HG03469 (cell line): ENCODE results near the gene MALAT1.
"Not testable (repeated sequence)": the region's sequence is repeated elsewhere in the genome, so short reads cannot be mapped to it uniquely, and the experiment has no call there.

Experiments used
- ATAC-seq: cut with Tn5 transposase; IDR thresholded peaks from one replicate; pipeline ENCODE4 v1.9.1; 2021; ENCODE audit warnings: mild to moderate bottlenecking, moderate library complexity, moderate number of reproducible peaks; ENCODE audit not compliant: unreplicated experiment

MALAT1 gene

DNA sequence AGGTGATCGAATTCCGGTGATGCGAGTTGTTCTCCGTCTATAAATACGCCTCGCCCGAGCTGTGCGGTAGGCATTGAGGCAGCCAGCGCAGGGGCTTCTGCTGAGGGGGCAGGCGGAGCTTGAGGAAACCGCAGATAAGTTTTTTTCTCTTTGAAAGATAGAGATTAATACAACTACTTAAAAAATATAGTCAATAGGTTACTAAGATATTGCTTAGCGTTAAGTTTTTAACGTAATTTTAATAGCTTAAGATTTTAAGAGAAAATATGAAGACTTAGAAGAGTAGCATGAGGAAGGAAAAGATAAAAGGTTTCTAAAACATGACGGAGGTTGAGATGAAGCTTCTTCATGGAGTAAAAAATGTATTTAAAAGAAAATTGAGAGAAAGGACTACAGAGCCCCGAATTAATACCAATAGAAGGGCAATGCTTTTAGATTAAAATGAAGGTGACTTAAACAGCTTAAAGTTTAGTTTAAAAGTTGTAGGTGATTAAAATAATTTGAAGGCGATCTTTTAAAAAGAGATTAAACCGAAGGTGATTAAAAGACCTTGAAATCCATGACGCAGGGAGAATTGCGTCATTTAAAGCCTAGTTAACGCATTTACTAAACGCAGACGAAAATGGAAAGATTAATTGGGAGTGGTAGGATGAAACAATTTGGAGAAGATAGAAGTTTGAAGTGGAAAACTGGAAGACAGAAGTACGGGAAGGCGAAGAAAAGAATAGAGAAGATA lies at the start of gene MALAT1:
Gene MALAT1 (plus strand): TSS at position 69 of the 736 bp plus-strand sequence.
- ATAC-seq, result no peak

DNA sequence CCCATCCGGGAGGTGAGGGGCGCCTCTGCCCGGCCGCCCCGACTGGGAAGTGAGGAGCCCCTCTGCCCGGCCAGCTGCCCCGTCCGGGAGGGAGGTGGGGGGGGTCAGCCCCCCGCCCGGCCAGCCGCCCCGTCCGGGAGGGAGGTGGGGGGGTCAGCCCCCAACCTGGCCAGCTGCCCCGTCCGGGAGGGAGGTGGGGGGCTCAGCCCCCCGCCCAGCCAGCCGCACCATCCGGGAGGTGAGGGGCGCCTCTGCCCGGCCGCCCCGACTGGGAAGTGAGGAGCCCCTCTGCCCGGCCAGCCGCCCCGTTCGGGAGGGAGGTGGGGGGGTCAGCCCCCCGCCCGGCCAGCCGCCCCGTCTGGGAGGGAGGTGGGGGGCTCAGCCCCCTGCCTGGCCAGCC lies 47.5 kb upstream of the MALAT1 start:
- not testable (repeated sequence) for ATAC-seq

DNA sequence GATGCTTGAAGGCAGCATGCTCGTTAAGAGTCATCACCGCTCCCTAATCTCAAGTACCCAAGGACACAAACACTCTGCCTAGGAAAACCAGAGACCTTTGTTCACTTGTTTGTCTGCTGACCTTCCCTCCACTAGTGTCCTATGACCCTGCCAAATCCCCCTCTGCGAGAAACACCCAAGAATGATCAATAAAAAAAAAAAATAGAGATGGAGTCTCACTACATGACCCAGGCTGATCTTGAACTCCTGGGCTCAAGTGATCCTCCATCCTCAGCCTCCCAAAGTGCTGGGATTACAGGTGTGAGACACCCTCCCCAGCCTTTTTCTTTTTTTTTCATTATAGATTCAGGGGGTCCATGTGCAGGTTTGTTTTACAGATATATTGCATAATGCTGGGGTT lies 46.6 kb upstream of the MALAT1 start:
- ATAC-seq, result not testable (repeated sequence)

DNA sequence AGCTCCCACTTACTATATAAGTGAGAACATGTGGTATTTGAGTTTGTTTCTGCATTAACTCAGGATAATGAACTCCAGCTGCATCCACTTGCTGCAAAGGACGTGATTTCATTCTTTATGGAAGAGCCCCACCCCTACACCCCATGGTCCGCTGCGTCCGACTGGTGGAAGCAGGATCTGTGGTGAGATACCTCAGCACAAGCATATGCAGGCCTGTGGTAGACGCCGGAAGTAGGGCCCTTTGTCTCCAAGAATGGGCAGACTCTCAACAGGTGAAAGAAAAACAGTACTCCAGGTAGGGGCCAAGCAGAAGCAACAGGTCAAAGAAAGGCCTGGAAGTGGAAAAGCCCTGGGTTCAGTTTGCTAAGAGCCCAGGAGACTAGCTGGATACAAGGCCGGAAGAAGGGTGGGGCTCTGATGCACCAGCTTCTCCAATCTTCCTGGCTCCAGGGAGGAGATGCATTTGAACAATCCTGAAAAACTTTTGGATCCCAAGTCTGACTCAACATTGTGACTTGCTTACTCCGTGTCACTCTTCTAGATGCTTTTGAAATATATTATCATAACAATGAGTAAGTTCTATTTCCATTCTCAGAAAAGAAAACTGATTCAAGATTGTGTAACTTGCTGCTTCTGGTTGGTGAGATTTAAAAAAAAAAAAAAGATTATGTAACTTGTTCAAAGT lies 45.9 kb upstream of the MALAT1 start:
- ATAC-seq, result no peak

DNA sequence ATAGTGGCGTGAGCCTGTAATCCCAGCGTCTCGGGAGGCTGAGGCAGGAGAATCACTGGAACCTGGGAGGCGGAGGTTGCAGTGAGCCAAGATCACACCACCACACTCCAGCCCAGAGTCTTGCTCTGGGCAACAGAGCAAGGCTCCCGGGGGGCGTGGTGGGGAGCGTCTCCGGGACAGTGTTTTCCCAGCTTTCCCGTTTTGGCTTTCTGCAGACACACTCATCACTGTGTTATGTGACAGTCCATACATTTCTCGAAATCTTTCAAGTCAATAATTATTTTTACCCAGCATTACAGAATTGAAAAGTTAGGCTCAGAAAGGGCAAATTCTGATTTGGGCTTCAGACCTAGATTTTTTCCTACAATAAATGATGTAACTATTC lies 44.5 kb upstream of the MALAT1 start:
- no peak for ATAC-seq

DNA sequence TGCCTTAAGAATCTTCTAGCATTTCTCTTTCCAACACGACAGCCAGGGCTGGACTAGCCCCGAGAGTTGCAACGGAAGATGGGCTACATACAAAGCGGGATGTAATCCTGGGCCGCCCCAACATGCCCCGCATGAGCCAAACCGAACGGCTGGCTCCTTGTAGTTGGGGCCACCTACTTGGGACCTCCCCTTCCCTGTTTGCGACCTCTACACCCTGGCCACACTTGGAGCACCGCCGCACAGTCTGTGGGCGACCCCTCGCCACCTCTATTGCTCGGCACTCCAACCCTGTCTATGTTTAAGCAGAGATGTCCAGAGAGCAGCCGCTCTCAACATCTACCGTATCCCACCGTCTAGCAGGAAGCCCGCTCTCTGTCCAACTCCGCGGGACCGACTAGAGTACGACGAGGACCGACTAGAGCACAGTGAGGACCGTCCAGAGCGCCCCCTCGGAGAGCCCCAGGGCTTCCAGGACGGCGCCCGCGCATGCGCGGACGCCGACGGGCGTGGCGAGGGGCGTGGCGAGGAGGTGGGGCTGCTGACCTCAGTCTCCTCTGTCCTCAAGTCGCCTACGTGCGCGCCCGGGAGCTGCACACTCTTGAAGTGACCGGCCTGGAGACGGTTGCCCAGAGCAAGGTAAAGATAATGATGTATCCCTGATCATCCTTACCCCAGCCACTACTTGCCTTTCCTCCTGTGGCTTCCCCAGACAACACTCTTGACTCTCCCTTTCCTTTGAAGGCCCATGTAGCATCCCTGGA lies 44.0 kb upstream of the MALAT1 start:
- ATAC-seq, result no peak

DNA sequence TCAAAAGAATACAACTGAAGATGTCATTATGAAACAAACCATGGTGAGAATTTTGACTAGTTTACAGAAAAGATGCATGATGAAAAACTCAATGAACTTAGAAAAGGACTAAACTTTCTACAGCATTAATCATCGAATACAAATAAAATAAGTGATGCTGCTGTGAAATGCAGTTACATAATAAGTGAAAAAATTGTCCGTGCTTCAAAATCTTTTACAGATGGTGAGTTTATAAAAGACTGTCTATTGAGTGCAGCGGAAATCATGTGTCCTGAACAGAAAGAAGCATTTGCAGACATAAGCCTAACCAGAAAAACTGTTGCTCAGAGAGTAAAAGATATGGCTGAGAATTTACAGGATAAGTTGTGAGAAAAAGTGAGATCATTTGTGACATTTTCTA lies 42.4 kb upstream of the MALAT1 start:
- no peak for ATAC-seq

DNA sequence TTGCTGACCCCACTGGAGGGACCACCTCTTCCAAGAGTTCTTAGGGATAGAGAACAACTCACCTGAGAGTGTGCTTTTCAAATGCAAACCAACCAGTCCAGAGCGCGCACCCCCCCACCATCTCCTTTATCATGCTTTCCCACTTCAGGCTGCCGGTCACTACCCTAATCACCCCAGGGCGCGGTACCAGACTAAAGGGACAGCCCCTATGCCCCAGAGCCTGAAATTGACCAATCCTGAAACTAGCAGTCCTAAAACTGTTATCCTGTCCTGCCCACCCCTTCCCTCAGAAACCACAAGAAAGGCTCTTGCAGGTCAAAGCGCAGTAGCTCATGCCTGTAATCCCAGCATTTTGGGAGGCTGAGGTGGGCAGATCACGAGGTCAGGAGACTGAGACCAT lies 39.3 kb upstream of the MALAT1 start:
- no peak for ATAC-seq

DNA sequence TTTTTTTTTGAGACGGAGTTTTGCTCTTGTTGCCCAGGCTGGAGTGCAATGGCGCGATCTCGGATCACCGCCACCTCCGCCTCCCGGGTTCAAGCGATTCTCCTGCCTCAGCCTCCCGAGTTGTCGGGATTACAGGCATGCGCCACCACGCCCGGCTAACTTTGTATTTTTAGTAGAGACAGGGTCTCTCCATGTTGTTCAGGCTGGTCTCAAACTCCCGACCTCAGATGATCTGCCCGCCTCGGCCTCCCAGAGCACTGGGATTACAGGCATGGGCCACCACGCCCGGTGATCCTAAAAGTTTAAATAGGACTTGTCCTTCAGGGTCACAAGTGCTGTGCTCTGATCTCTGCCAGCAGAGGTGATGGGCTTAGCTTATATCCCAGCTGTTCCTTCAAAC lies 33.4 kb upstream of the MALAT1 start:
- not testable (repeated sequence) for ATAC-seq

DNA sequence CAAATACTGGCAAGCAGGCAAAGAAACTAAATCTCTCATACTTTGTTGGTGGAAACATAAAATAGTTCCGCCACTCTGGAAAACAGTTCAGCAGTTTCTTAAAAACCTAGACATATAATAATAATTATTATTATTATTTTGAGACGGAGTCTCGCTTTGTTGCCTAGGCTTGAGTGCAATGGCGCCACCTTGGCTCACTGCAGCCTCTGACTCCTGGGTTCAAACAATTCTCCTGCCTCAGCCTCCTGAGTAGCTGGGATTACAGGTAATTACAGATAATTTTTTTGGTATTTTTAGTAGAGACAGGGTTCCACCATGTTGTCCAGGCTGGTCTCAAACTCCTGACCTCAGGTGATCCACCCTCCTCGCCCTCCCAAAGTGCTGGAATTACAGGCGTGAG lies 31.5 kb upstream of the MALAT1 start:
- ATAC-seq, result not testable (repeated sequence)

DNA sequence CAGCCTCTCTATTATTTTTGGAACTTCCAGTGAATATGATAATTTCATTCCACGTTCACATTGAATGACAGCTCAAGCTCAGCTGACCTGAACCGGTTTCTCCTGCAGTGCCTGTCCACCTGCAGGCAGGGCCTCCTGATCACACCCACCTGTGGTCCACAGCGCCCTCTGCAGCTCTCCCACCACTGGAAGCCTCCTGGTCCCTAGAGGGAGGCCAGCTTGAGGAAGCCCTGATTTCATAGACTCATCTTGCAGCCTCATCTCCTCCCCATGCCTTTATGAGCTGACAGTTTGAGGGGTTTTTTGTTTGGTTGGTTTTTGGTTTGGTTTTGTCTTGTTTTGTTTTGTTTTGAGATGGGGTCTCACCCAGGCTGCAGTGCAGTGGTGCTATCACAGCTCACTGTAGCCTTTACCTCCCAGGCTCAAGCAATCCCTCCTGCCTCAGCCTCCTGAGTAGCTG lies 29.9 kb upstream of the MALAT1 start:
- ATAC-seq, result no peak

DNA sequence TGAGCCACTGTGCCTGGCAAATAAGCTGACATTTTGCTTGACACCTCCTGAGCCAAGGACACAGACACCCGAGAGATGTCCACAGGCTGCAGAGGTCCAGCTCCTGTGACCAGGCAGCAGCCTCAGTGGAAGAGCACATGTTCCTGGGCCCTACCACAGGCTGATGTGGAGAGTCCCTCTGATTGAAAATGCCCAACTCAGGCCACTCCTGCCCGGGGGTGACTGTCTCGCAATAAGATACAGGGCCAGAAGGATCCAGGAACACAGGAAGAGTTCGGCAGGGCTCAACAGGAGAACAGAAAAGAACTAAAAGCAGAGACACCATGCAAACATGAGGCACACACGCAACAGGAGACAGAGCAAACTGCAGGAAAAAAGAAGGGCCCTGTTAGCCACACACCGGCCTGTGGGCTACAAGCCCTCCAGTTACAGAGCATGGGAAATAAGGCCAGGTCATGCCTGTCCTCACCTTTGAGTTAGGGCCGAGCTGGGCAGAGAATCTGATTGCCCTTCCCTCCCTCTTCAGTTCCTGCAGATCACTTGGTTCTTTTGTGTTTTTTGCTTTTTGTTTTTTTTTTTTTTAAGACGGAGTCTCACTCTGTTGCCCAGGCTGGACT lies 28.3 kb upstream of the MALAT1 start:
- no peak for ATAC-seq

DNA sequence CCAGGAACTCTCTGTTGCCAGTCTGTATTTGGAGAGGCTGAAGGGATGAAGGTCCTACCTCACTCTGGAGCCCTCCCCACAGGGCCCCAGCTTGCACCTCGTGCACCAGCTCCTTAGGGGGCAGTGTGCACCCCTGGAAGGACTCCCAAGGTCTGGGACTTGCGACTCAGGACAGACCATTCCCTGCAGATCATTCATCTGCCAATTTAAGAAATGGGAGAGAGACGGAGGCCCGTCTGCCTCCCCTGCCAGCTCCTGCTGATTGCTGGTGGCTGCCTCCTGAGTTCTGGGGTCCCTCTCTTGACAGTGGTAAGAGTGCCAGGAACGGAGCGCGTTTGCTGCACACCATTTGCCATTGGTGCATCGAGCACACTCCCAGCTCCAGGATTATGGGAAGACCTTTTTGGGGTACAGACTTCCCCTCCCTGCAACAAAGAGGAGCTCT lies 27.4 kb upstream of the MALAT1 start:
- ATAC-seq, result no peak

DNA sequence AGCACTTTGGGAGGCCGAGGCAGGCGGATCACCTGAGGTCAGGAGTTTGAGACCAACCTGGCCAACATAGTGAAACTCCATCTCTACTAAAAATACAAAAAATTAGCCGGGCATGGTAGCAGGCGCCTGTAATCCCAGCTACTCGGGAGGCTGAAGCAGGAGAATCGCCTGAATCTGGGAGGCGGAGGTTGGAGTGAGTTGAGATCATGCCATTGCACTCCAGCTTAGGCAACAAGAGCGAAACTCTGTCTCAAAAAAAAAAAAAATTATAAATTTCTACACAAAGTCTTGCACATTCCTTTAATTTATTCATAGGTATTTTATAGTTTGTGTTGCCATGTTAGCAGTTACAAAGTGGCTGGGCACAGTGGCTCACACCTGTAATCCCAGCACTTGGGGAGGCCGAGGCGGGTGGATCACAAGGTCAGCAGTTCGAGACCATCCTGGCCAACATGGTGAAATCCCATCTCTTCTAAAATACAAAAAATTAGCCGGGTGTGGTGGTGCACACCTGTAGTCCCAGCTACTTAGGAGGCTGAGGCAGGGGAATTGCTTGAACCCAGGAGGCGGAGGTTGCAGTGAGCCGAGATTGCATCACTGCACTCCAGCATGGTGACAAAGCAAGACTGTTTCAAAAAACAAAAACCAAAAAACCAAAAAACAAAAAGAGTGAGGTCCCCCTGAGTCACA lies 26.1 kb upstream of the MALAT1 start:
- ATAC-seq, result not testable (repeated sequence)

DNA sequence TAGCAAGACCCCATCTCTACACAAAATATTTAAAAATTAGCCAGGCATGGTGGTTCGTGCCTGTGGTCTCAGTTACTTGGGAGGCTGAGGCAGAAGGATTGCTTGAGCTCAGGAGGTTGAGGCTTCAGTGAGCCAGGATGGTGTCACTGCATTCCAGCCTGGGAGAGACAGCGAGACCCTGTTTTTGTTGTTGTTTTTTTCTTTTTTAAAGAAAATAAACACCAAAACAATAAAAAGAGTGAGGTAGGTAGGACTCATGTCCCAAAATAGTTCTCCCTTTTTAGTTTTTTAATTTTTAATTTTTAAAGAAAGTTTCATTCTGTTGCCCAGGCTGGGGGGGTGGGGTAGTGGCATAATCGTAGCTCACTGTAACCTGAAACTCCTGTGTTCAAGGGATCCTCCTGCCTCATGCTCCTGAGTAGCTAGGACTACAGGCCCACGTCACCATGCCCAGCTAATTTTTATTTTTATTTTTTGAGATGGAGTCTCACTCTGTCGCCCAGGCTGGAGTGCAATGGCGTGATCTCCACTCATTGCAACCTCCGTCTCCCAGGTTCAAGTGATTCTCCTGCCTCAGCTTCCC lies 25.5 kb upstream of the MALAT1 start:
- ATAC-seq, result no peak

DNA sequence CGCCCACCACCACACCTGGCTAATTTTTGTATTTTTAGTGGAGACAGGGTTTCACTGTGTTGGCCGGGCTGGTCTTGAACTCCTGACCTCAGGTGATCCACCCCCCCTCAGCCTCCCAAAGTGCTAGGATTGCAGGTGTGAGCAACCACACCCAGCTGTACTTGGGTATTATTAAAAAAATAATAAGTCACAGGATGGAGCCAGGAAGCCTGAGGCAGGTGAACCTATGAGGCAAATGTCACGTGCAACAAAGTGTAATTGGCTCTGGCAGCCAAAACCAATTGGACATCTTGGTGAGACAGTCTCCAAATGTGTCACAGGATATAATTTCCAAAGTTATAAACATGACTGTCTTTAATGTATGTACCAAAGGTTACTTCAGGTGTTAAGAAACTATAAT lies 24.0 kb upstream of the MALAT1 start:
- no peak for ATAC-seq

DNA sequence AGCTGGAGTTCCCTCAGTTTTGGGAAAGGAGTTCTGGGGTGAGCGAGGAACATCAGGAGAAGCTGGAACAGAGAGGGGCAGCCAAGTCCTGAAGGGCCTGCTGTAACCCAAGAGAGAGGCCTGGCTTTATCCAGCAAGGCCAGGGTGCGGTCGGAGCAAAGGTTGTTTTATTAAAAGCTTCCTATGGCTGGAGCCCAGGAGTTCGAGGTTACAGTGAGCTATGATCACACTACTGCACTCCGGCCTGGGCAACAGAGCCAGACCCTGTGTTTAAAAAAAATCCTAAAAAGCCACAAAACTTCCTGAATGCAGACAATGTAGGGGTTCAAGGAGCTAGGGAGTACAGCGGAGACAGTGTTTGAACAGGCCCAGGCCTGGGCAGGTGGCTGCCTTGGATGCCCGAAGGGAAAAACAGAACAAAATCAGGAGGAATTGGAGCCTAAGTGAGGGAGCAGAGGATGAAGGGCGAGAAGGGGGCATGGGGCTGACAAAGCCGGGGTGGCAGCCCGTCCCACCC lies 22.2 kb upstream of the MALAT1 start:
- no peak for ATAC-seq

DNA sequence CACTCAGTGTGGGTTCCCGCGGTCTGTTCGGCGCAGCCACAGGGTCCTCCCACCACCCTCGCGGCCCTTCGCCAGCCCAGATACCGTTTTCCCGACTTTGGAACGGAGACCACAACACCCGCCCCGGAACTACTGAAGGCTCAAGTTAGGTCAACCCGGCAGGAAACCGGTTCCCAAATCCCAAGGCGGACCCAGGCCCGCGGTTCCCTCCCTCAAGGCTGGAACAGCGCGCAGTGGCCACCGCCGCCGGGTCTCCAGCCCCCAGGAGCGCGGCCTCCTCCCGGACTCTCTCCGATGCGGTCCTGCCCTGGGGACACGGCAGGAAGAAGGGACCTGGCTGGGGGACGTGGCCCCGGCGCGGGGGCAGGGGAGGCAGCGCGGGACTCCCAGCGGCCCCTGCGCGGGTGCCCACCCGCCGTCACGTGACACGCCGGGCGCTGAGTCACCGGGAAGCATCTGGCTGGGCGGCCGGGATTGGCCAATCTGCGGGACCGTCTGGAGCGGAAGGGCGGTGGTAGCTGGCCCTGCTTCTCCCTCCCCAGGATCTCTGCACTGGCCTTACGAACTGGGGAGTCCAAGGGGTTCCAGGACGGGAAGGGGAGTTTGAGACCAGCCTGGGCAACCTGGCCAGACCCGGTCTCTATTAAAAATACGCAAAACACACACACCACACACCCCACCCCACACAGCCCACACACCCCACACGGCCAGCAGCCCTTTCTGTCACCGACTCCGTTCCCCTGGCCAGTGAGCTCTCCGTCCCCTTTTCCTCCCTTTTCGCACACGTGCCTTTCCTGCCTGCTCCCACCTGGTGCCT lies 21.5 kb upstream of the MALAT1 start:
- no peak for ATAC-seq
